ENCODE results near the gene CCK. TPM values are rescaled to one million over a fixed set of nuclear protein-coding genes. Genes with fewer than 3 reads are reported as not detected.
"Not testable (repeated sequence)": the region's sequence is repeated elsewhere in the genome, so short reads cannot be mapped to it uniquely, and the experiment has no call there.

CCK gene
- 1 to 10 TPM in 1 of 4 donors, under 1 TPM in 2, not detected in 1; 0.24 to 2.0 (median 0.37) TPM for polyA plus RNA-seq (ENCODE audit: insufficient read length in 4 of 4)

DNA sequence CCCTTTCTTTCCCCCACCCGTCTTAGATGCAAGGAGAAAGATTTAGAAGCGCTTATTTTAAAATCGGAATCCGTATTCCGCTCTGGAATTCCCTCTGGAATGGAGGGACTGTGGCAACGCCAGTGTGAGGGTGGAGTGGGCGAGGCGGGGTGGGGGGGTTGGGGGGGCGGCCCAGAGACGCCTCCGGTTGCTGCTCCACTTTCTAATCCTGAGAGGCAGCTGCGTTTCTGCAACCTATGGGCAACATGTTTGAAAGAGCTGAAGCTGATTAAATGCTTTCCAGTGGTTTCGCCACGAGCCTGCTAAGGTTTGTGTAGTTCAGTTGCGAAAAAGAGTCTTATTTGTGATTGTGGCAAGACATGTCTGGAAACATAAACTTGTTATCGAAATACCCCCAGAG lies at the start of gene CCK:
Gene CCK (minus strand): TSS at position 101 of the 400 bp plus-strand sequence. CDS start 2,555 bp downstream, outside the sequence.
- no peak for DNase-seq (ENCODE audit: low read depth in 4 of 4, low spot score in 3 of 4)

DNA sequence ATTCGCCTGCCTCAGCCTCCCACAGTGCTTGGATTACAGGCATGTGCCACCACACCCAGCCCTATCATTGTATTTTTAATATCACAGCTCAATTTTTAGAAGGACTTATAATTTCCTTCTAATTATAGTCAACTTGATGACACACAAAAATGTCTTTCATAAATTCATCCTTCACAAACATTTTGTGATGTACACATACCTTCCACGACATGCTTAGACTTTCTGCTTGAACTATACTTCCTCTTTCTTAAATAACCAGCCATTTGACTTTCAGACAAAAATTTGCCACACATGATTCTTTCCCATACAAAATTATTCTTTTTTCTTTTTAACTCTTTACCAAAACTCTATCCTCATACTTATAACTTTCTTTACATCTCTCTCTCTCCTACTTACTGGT lies 48.4 kb upstream of the CCK start:
- DNase-seq (ENCODE audit: low read depth in 4 of 4, low spot score in 3 of 4), result no peak

- DNase-seq (ENCODE audit: low read depth in 4 of 4, low spot score in 3 of 4), result no peak
Measured at GRCh38 chr3:42308651-42309050, 42.7 kb upstream of the CCK start.

DNA sequence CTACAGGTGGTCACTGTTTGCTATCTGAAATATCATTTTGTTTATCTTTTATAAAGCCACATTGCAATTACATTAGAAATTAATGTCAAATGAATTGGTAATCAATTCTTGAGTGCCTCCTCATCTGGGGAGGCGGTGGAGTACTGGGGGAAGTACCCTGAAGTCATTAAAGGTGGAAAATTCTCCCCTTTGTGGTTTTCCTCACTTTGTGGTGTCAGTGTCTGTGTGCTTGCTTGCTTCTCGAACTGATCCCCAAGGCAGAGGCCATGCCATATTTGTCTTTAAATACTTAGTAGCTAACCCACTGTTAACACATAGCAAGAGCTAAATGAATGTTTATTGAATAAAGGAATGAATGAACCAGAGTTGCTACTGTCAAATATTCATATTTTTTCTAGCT lies 40.5 kb upstream of the CCK start:
- no peak for DNase-seq (ENCODE audit: low read depth in 4 of 4, low spot score in 3 of 4)

GRCh38 chr3:42302924-42303634 lies 37.1 kb upstream of the CCK start:
- no peak for DNase-seq (ENCODE audit: low read depth in 4 of 4, low spot score in 3 of 4)

- no peak for DNase-seq (ENCODE audit: low read depth in 4 of 4, low spot score in 3 of 4)
Measured at GRCh38 chr3:42301446-42302175, 35.6 kb upstream of the CCK start.

- no peak for DNase-seq (ENCODE audit: low read depth in 4 of 4, low spot score in 3 of 4)
Measured at GRCh38 chr3:42300778-42301177, 34.8 kb upstream of the CCK start.

DNA sequence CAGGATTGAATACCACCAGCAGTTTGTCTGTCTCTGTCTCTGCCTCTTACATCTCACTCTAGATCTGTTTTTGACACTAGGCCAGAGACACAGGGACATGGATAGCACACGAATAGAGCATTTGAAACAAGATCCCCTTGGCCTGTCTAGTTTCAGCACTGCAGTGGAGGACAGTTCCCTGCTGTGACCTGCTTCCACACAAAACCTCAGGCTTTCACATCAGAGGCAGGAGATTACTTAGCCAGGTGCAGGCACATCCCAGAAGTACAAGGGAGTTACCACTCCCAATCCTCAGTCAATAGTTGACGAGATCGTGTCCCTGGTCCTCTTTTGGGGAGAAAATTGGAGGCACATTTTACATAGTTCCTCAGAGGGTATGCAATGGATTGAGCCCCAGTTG lies 34.0 kb upstream of the CCK start:
- DNase-seq (ENCODE audit: low read depth in 4 of 4, low spot score in 3 of 4), result peak; percentile 36 to 73 (median 44)

DNA sequence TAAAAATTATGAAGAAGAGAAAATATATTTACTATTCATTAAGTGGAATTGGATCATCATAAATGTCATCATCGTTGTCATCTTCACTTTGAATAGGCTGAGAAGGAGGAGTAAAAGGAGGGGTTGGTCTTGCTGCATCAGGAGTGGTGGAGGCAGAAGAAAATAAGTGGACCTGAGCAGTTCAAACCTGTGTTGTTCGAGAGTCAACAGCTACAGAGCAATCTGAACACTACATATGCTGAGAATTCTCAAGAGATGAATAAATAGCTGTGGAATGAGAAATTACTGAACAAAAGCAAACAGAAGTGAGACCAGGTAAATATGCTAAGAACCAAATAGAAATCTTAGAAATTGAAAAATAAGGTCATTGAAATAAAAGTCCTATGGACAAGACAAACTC lies 32.3 kb upstream of the CCK start:
- no peak for DNase-seq (ENCODE audit: low read depth in 4 of 4, low spot score in 3 of 4)

- DNase-seq (ENCODE audit: low read depth in 4 of 4, low spot score in 3 of 4), result no peak
Measured at GRCh38 chr3:42292009-42292408, 26.0 kb upstream of the CCK start.

DNA sequence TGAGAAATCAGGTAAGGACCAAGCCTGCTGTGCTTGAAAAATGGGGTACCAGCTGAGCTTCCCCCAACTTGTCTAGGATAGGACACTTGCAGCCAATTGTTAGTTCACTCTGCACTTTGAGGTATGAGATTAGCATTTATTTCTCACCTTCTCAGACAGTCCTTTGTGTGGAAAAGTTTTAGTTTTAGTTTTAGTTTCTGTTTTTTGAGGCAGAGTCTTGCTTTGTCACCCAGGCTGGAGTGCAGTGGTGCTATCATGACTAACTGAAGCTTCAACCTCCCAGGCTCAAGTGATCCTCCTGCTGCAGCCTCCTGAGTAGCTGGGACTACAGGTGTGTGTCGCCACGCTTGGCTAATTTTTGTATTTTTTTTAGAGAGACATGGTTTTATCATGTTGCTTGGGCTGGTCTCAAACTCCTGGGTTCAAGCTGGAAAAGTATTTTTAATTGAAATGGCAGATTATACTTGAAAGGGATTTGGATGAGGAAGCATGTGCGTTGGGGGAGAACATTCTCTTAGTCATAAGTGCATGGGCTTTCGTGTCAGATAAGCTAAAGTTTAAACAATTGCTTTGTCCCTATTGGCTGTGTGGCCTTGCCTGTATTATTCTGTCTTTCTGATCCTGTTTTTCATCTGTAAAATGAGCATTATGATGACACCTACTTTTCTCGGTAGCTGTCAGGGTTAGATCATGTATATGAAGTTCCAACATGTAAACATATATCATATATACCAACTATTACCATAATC lies 25.2 kb upstream of the CCK start:
- no peak for DNase-seq (ENCODE audit: low read depth in 4 of 4, low spot score in 3 of 4)

- no peak for DNase-seq (ENCODE audit: low read depth in 4 of 4, low spot score in 3 of 4)
Measured at GRCh38 chr3:42289026-42289425, 23.0 kb upstream of the CCK start.

- DNase-seq (ENCODE audit: low read depth in 4 of 4, low spot score in 3 of 4), result no peak
Measured at GRCh38 chr3:42288385-42288784, 22.4 kb upstream of the CCK start.

- DNase-seq (ENCODE audit: low read depth in 4 of 4, low spot score in 3 of 4), result not testable (repeated sequence)
Measured at GRCh38 chr3:42287423-42287822, 21.4 kb upstream of the CCK start.

GRCh38 chr3:42277676-42278075 lies 11.7 kb upstream of the CCK start:
- DNase-seq (ENCODE audit: low read depth in 4 of 4, low spot score in 3 of 4), result no peak

- no peak for DNase-seq (ENCODE audit: low read depth in 4 of 4, low spot score in 3 of 4)
Measured at GRCh38 chr3:42276141-42277132, 10.5 kb upstream of the CCK start.

- DNase-seq (ENCODE audit: low read depth in 4 of 4, low spot score in 3 of 4), result no peak
Measured at GRCh38 chr3:42275217-42275616, 9.2 kb upstream of the CCK start.

DNA sequence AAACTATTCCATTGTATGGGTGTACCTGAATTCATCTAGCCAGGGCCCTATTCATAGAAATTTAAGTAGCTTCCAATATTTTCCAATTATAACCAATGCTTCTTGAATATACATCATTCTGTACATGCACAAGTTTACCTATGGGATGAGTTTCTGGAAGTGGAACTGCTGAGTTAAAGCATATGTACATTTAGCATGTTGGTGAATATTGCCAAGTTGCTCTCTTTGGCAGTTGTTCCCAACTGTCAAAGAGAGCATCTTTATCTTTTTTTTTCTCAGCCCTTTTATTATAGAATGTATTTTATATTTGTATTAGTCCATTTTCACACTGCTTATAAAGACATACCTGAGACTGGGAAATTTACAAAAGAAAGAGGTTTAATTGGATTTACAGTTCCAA lies 8.3 kb upstream of the CCK start:
- DNase-seq (ENCODE audit: low read depth in 4 of 4, low spot score in 3 of 4), result no peak

DNA sequence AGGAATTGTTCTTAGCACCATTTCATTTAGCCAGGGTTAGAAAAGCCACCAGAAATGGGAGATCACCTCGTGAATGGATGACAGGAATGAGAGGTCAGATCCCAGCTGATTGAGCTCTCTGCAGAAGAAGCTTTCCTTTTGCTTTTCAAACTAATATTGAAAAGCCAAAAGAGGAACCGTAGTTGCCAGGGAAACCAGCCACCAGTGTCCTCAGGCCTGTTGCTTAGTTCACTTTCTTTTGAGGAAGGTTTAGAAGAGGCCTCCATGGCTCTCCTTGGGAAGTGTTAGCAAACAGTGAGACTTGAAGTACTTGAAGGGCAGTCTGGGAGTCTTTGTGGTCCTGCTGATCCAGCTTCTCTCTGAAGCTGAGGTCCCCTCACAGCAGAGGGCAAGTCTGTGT lies 7.4 kb upstream of the CCK start:
- DNase-seq (ENCODE audit: low read depth in 4 of 4, low spot score in 3 of 4), result no peak

- no peak for DNase-seq (ENCODE audit: low read depth in 4 of 4, low spot score in 3 of 4)
Measured at GRCh38 chr3:42271786-42272185, 5.8 kb upstream of the CCK start.

All from left renal pelvis (tissue), 4 donors.